T-helper 2 cell (primary cell): ENCODE results near the gene SERINC1.

ENCODE experiments used
- DNase-seq, 5 experiments: peaks; one replicate each; pipeline versions ENCODE4 v3.0.0 to v3.0.0-alpha.2; 2012 to 2022

The SERINC1 gene

DNA sequence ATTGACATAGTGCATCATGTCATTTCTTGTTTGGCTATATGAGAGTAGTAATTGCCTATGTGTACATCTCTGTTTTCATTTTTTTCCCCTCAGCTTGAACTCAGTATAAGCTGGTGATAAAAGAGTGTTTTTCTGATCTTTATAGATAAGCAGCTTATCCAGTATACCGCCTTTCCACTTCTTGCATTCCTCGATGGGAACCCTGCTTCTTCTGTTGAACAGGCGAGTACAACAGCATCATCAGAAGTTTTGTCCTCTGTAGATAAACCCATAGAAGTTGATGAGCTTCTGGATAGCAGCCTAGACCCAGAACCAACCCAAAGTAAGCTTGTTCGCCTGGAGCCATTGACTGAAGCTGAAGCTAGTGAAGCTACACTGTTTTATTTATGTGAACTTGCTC lies 39.8 kb downstream of the SERINC1 start:
- DNase-seq, result no peak

- no peak for DNase-seq
These were observed 42.3 kb downstream of the SERINC1 start for GRCh38 chr6:122429323-122429722.

GRCh38 chr6:122428781-122429180 lies 42.8 kb downstream of the SERINC1 start:
- no peak for DNase-seq

GRCh38 chr6:122426597-122426996 lies 45.0 kb downstream of the SERINC1 start:
- no peak for DNase-seq

DNA sequence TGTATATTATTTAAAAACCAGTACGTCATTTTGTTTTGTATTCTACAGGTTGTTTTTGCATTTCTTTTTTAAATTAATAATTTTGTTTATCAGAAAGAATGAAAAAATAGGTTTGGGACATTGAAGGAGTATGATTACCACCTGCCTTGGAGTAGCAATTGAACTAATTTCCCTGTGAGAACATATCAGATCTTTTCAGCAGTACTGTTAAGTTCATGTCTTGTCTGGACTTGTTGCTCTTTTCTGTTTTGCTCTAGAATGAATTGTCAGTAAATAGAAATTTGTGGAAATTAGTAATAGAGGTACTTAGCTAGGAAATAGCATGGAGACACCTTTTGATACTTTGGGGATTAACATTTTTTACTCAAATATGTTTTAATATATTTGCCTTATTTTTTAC lies 47.9 kb downstream of the SERINC1 start:
- no peak for DNase-seq

GRCh38 chr6:122422614-122423267 lies 48.9 kb downstream of the SERINC1 start:
- DNase-seq, result peak in 1 of 5 experiments; percentile 56

DNA sequence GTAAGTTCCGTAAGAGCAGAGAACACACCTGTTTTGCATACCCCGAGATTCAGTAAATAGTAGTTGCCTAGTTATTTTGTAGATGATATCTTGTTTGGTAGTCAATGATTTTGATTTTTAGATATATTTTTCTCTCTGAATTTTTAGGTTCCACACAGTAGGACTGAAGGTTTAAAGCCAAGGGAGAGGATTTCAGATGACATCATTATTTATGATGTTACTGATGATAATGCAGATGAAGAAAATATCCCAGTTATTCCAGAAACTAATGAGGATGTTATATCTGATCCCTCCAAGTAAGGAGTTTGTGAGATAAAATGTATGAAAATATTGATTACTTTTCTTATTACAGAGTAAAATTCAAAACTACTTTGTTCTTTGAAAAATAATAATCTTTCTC lies 49.6 kb downstream of the SERINC1 start:
- DNase-seq, result no peak

DNA sequence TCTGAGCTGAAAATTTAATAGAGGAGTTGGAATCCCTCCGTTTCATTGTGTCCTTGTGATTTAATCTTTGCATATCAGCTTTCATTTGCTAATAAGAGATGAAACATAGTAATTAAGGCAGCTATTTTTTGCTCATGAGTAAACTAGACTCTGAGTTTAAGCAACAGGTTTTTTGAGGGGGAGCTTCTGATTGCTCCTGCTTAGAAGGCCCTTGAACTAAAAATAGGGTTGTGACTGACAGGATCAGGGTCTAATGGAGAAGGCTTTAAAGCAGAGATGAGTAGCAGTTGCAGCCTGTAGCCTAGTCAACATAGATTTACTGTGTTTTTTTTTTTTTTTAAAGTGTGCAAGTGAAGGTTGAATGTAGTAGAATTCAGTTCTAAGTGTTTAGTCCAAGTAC lies 54.8 kb downstream of the SERINC1 start:
- DNase-seq, result no peak

GRCh38 chr6:122412001-122412400 lies 59.6 kb downstream of the SERINC1 start:
- no peak for DNase-seq

GRCh38 chr6:122408702-122409458 lies 62.7 kb downstream of the SERINC1 start:
- DNase-seq, result peak in 2 of 5 experiments; percentile 9 to 63

- no peak for DNase-seq
These were observed 63.4 kb downstream of the SERINC1 start for GRCh38 chr6:122408240-122408639.

- DNase-seq, result no peak
These were observed 63.9 kb downstream of the SERINC1 start for GRCh38 chr6:122407712-122408111.

DNA sequence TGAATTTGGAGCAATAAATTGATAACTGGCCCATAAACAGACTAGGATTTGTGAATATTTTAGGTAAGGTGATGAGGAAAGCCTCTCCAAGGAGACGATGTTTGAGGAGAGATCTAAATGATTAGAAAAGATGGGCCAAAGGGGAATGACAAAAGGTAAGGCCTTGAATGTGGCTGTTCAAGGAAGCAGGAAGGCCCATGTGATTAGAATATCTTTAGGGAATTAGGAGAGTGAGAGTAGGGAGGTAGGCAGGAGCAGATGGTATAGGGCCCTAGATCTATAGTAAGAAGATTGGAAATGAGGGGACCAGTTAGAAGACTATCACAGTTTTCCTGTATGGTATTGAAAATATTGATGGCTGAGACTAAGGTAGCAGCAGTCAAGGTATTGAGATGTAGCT lies 65.4 kb downstream of the SERINC1 start:
- DNase-seq, result no peak

DNA sequence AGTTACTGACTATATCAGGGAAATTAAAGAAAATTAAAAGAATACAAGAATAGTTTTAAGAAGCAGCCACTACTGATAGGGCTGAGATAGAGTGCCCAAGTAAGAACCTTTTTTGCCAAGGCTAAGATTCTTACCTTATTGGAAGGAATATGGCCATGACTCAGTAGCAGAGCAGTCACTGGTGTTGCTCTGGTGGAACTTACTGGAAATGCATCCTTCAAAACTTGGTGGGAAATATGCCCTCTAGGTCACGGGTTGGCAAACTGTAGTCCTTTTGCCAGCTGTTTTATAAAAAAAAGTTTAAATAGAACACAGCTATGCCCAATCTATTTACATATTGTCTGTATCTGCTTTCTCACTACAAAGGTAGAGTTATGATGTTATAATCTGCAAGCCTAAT lies 66.2 kb downstream of the SERINC1 start:
- no peak for DNase-seq

GRCh38 chr6:122404444-122404843 lies 67.2 kb downstream of the SERINC1 start:
- DNase-seq, result no peak

GRCh38 chr6:122401104-122401503 lies 70.5 kb downstream of the SERINC1 start:
- no peak for DNase-seq

GRCh38 chr6:122400462-122401089 lies 71.0 kb downstream of the SERINC1 start:
- peak in 1 of 5 experiments; percentile 5 for DNase-seq

- DNase-seq, result peak in 2 of 5 experiments; percentile 16 to 32
These were observed 71.5 kb downstream of the SERINC1 start for GRCh38 chr6:122400121-122400450.

- DNase-seq, result peak; percentile 81 to 99 (median 91)
These were observed 72.1 kb downstream of the SERINC1 start, which contains the start of gene HSF2 for GRCh38 chr6:122399348-122400120. HSF2 (plus strand) TSS chr6:122399652; CDS start chr6:122399738, 86 bp downstream.

DNA sequence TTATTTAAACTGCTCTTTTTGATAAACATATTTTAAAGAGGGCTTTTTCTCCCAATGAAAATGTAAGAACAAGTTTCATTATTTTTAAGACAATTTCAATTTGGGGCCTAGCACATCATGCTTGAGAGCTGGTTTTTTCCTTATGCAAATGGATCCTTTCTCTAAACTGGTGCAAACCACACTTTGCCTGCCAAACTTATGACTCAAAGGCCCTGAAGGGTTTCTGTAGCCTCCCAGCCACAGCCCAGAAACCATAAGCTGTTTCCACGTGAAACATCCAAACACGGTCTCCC lies 72.6 kb downstream of the SERINC1 start:
- no peak for DNase-seq

DNA sequence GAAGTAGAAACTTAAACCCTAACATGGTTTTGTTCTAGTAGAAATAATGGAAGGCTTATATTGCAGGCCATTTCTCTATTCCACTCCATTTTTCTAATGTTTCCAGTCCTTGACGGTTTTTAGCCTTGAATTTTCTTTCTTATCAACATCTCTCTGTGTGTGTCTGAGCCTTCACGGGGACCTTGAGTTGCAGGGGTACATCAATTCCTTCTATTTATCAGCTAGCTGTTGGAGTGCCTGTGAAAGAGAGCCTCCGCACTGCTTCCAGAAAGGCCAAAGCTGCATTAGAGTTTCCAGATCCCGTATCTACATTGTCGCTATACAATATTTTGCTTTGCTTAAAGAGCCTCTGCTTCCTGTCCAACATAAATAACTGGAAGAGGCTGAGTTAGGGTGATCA lies 77.6 kb downstream of the SERINC1 start:
- no peak for DNase-seq

GRCh38 chr6:122393351-122393896 lies 78.2 kb downstream of the SERINC1 start:
- peak in 1 of 5 experiments; percentile 34 for DNase-seq
